Right lobe of liver (tissue), 6 donors: Measurements from ENCODE around the gene TOR2A. TPM values are rescaled to one million over a fixed set of nuclear protein-coding genes. Genes with fewer than 3 reads are reported as not detected.

Experiments
- ATAC-seq, 4 donors: fragments of 200-7000 bp; cut with Tn5 transposase; one replicate each; pipeline ENCODE4 v1.9.1; 2020; ENCODE audit warnings: mild to moderate bottlenecking in 4 of 4, moderate library complexity in 4 of 4
- DNase-seq, 3 donors: peaks; one replicate each; pipeline ENCODE4 v3.0.0-alpha.2; 2020
- H3K27ac ChIP-seq, 3 donors: fragments of 200-600 bp; one replicate each; pipeline ENCODE4 v1.8.0; 2022
- H3K27me3 ChIP-seq, 2 donors: fragments of 200-600 bp; one replicate each; pipeline ENCODE4 v1.8.0; 2022
- H3K36me3 ChIP-seq, 4 donors: fragments of 200-600 bp; sonication (generic) in 1 of 4; one replicate each; pipeline versions ENCODE4 v1.5.1 to v1.8.0; 2017 to 2022; ENCODE audit warnings: control low read depth in 1 of 4
- H3K4me1 ChIP-seq, 4 donors: fragments of 200-600 bp; sonication (generic) in 1 of 4; one replicate each; pipeline versions ENCODE4 v1.5.1 to v1.8.0; 2017 to 2022; ENCODE audit warnings: control low read depth in 1 of 4
- H3K4me3 ChIP-seq, 3 donors: fragments of 200-600 bp; one replicate each; pipeline ENCODE4 v1.8.0; 2022
- H3K9me3 ChIP-seq, 4 donors: fragments of 200-600 bp; sonication (generic) in 1 of 4; one replicate each; pipeline versions ENCODE4 v1.5.1 to v1.8.0; 2017 to 2022; ENCODE audit warnings: control low read depth in 1 of 4
- POLR2A ChIP-seq: fragments of 450-650 bp; IDR thresholded peaks from one replicate; pipeline ENCODE4 v1.6.1; 2017; ENCODE audit warnings: antibody characterized with exemption, mild to moderate bottlenecking
- WGBS: methylation state at CpG from one replicate; pipeline ENCODE4 v1.1.6; 2018; ENCODE audit warnings: low coverage, low lambda C conversion rate; ENCODE audit not compliant: insufficient coverage; ENCODE audit errors: missing lambda C conversion rate; 5-methylcytosine and 5-hydroxymethylcytosine counted together
- intact Hi-C, 2 donors: fragments of 100-400 bp; cut with DNase I; formaldehyde crosslinking; loops; one replicate each; pipeline versions ENCODE4 v1.11.2 to v1.14.1; 2022
- total RNA-seq, 6 experiments: library from RNA; depleted of rRNA in 2 of 6; stranded (reverse); fragments of >200 nt in 2 of 6; fragmentation: NEBNext Ultra II Directional in 3 of 6; extraction: Animal tissue kit (Norgen Biotek cat#: 25700) in 3 of 6; gene quantifications; one replicate each; pipeline versions ENCODE4 v1.1.0 to v1.2.4, GENCODE V29; 2016 to 2023
- TF ChIP-seq, protein P1 (sequence below), 4 donors: fragments of 200-600 bp in 3 of 4; fragments of 450-650 bp in 1 of 4; IDR thresholded peaks; one replicate each; pipeline versions ENCODE4 v1.5.1 to v1.8.0; 2016 to 2022; ENCODE audit warnings: antibody characterized with exemption in 4 of 4, mild to moderate bottlenecking in 2 of 4
- donor health status: DM: no; HTN: yes; CAD: no.
- donor health status: DM: no; HTN: no; CAD: no.
- donor health status: DM: no; HTN: no; CAD: no.
- donor health status: DM: no; HTN: yes; CAD: no.
- donor health status: DM: no; HTN: yes; CAD: no.

Gene TOR2A
- total RNA-seq, 6 experiments from 2014 or later = 6.1 to 15.3 (median 7.7) TPM

DNA sequence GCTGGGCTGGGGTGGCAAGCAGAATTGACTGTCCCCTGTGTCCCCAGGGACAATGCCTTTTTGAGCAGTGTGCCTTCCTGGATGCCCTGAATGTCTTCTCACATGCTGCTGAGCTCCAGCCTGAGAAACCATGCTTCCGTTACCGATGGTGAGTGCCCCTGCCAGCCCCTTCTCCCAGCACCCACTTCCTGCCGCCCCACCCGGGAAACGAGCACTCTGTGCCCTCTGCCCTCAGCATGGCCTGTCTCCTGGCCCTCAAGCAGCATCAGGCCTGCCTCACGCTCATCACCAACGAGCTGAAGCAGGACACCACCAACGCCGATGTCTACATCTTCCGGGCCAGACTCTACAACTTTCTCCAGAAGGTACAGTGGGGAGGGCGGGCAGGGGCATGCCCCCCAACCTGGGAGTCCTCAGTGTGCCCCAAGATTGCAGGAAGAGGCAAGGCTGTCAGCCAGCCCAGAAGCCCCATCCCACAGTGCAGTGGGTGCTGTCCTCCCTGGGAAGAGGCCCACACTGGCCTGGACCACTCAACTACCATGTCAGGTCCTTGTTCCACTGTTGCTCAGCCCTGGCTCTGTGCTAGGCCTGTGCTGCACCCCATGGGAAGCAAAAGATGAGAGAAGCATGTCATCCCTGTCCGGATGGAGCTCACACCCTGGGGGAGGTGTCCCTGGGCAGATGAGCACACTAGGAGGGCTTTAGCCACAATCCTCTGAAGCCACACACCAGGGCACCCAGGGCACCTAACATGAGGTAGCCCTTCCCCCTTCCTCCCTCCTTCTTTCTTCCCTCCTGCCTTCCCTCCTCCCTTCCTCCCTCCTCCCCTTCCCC lies 14.8 kb downstream of the TOR2A start:
- intact Hi-C loops = loop anchor here in 1 of 2 donors (10.0 kb wide), 1 partner anchor 215 kb away; no protein-coding TSS in a partner anchor
- Histone ChIP-seq H3K27me3 (no peaks in the 10 kb centered on the region), H3K4me1 (peaks cover 0 to 5% (median 0%) of the 10 kb centered on the region in 4 donors), H3K4me3 (no peak overlapping the region), H3K9me3 (no peaks in the 10 kb centered on the region), H3K36me3 (no peaks in the 10 kb centered on the region), H3K27ac (no peak overlapping the region)
- TF ChIP-seq, protein P1, sequence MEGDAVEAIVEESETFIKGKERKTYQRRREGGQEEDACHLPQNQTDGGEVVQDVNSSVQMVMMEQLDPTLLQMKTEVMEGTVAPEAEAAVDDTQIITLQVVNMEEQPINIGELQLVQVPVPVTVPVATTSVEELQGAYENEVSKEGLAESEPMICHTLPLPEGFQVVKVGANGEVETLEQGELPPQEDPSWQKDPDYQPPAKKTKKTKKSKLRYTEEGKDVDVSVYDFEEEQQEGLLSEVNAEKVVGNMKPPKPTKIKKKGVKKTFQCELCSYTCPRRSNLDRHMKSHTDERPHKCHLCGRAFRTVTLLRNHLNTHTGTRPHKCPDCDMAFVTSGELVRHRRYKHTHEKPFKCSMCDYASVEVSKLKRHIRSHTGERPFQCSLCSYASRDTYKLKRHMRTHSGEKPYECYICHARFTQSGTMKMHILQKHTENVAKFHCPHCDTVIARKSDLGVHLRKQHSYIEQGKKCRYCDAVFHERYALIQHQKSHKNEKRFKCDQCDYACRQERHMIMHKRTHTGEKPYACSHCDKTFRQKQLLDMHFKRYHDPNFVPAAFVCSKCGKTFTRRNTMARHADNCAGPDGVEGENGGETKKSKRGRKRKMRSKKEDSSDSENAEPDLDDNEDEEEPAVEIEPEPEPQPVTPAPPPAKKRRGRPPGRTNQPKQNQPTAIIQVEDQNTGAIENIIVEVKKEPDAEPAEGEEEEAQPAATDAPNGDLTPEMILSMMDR (IDR thresholded peaks at IDR 0.05) = no peak
- TF ChIP-seq POLR2A = no peak
- no peak for ATAC-seq
- 72% methylated on average over 6 of the region's 12 CpGs for WGBS
- no peak for DNase-seq

DNA sequence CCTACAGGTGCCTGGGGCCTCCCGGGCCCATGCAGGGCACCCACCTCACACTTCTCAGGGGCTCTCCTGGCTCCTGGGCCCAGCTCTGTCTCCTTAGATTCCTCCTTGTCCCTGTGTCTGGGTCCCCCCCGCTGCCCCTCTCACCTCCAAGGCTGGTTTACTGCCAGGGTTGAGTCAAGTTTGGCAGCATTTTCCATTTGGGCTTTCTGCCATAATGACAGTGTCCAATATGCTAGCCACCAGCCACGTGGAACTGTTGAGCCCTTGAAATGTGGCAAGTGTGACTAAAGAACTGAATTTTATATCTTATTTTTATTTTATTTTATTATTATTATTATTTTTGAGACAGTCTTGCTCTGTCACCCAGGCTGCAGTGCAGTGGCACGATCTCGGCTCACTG lies 17.3 kb downstream of the TOR2A start:
- Histone ChIP-seq H3K4me3 (no peak overlapping the region), H3K27ac (no peak overlapping the region), H3K9me3 (no peaks in the 10 kb centered on the region), H3K27me3 (no peaks in the 10 kb centered on the region), H3K36me3 (no peaks in the 10 kb centered on the region), H3K4me1 (peaks cover 0 to 5% (median 0%) of the 10 kb centered on the region in 4 donors)
- DNase-seq (no peak), ATAC-seq (no peak)
- TF ChIP-seq, protein P1 (IDR thresholded peaks at IDR 0.05) = no peak
- TF ChIP-seq POLR2A = no peak
- intact Hi-C loops = no loop called here
- 67% methylated on average over 3 of the region's 5 CpGs for WGBS

DNA sequence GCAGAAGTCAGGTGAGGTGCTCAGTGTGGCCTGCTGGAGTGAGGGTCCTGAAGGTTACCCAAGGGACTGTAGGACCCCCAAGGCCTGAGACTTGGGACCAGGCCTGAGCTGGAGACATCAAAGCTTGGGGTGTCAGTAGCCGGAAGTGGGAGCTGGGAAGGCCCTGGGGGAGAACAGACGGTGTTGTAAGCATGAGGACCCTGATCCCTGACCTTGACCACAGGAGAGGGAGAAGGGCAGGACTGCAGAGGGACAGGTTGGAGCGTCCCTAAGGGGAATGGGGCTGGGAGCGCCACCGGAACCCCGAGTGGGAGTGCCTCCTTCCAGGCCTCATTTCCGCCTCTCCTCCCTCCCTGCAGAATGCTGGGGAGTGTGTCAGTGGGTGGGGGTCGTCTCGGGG lies 18.7 kb downstream of the TOR2A start:
- Histone ChIP-seq H3K4me1 (peaks cover 0 to 5% (median 0%) of the 10 kb centered on the region in 4 donors), H3K4me3 (no peak overlapping the region), H3K27ac (peak overlapping the region in 1 of 3 donors; percentile 0), H3K36me3 (no peaks in the 10 kb centered on the region), H3K27me3 (no peaks in the 10 kb centered on the region), H3K9me3 (no peaks in the 10 kb centered on the region)
- no CpG with 5 or more reads among the region's 9 CpGs for WGBS
- DNase-seq = peak in 1 of 3 donors; percentile 40
- no peak for ATAC-seq
- intact Hi-C loops = no loop called here
- no peak for TF ChIP-seq POLR2A
- TF ChIP-seq, protein P1 (IDR thresholded peaks at IDR 0.05) = no peak

DNA sequence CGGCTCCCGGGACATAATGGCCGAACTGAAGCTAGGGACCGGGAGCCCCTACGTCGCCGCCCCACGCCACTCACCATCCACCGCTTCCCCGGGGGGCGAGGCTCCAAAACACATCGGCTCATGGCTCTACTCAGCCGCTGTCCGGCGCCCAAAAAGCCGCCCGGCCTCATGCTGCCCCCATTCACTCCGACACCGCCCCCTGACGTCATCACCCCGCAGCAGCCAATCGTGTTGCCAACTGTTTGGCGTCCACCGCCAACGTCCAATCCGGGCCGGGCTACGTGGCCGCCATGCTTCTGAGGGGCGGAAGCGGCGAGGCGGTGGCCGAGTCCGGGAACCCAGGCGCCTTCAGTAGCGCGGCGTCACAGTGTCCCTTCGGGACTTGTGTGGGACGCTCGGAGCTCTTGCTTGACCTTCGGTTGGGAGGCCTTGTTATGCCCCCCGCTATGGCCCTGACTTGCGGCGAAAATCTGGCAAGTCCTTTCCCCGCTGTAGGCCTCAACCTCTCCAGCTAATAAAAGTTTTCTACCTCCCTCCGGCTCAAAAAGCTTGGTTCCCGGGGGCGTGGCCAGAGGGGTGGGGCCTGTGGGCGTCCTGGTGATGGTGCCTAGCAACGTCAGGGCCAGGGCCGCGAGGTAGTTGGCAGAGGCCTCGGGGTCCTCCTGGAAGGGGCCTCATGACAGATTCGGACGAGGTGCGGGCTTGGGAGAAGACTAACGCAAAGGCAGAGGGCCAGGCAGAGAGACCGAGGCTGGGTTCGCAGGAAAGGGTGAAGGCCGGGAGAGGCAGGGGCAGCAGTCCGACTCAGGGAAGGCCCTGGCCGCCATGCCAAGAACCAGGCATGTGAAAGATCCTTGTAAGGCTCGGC lies 19.4 kb downstream of the TOR2A start, which contains the start of the genes PTRH1 and TTC16:
PTRH1 (minus strand) TSS at position 194 of the 868 bp plus-strand sequence; CDS start at position 170, 24 bp downstream.
TTC16 (plus strand) TSS at position 610 of the 868 bp plus-strand sequence; CDS start at position 677, 67 bp downstream.
- DNase-seq (peak; percentile 98), ATAC-seq (peak; percentile 95 to 98 (median 96))
- Histone ChIP-seq H3K9me3 (no peaks in the 10 kb centered on the region), H3K27ac (peak within 1 kb of the TSS; percentile 0 to 33 (median 15)), H3K4me3 (peak within 1 kb of the TSS; percentile 60 to 88 (median 64)), H3K36me3 (no peaks in the 10 kb centered on the region), H3K4me1 (peaks cover 0 to 5% (median 0%) of the 10 kb centered on the region in 4 donors), H3K27me3 (no peaks in the 10 kb centered on the region)
- WGBS = 0% methylated on average over 28 of the region's 65 CpGs
- intact Hi-C loops = no loop called here
- TF ChIP-seq POLR2A = peak; percentile 48
- TF ChIP-seq, protein P1 (IDR thresholded peaks at IDR 0.05) = no peak
